ENCODE data around the gene SGK1. TPM values are rescaled to one million over a fixed set of nuclear protein-coding genes. Genes with fewer than 3 reads are reported as not detected.
A peak's percentile ranks its signal among the peaks of the same experiment; 100 is the strongest.

SGK1 gene
- total RNA-seq, 6 experiments from 2014 or later, result 15.9 to 149 (median 43.0) TPM

DNA sequence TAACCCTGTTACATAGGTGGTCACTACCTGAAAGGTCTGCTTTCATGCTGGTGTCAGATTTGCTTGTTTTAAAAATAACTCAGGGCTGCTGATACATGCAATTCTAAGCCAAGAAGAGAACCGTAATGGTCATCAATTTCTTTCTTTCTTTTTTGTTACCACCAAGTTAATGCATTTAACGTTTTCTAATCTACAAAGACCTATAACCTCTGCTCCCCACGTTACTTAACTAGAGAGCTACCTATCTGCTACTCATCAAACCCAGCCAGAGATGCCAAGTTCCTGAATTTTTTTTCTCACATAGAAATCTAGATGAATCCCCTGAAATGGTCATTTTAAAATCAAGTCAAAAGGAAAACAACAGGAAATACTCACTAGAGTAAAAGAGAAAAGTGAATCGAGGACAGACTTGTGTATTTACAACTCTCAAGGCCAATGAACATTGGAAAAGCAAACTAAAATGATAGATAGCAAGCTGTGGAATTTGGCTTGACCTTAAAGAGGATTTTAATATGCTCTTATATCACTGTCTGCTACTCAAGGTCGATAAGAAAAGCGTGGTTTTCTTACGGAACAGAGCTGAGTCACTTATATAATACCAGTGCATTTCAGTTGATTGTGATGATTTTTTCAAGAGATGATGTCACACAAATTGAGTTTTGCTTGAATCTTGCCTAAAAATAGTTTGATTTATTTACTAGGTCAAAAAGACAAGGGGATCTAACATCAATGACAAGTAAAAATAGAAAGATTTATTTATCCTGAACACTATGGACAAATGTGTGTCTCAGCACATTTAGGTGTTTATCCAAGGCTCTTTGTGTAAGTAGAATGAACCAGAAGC, 67.9 kb downstream of the SGK1 start:
- no peak for DNase-seq
- WGBS (ENCODE audit: insufficient coverage, low coverage, low lambda C conversion rate, missing lambda C conversion rate), result 16% methylated on average over 7 of the region's 7 CpGs

DNA sequence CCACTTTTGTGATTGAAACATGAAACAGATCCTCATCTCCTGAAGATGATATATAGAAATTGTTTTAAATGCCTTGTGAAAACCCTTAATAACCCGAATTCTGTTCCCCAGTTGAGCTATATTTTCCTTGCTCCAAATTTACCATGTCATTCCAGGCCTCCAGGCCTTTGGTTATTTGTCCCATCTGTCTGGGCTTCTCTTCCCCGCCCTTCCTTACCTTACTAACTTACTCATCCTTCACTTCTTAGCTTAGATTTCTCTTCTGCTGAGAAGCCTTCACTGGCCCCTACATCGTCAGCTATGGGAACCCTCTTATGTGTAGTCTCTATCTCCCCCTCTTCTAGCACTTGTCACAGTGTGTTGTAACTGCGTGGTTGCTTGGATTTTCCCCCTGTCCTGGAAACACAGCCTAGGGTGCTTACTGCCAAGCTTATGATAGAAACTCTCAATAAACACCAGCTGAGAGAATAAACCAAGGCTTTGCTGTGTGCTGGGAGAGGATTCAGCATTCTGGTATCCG, 68.6 kb downstream of the SGK1 start:
- Histone ChIP-seq H3K4me1 (peaks cover 0 to 23% (median 4%) of the 10 kb centered on the region in 4 donors), H3K27me3 (no peaks in the 10 kb centered on the region), H3K4me3 (no peak overlapping the region), H3K36me3 (no peaks in the 10 kb centered on the region), H3K27ac (peak overlapping the region; percentile 39 to 58 (median 56)), H3K9me3 (no peaks in the 10 kb centered on the region)
- TF ChIP-seq POLR2A (IDR thresholded peaks at IDR 0.05), result no peak
- TF ChIP-seq, protein P1, sequence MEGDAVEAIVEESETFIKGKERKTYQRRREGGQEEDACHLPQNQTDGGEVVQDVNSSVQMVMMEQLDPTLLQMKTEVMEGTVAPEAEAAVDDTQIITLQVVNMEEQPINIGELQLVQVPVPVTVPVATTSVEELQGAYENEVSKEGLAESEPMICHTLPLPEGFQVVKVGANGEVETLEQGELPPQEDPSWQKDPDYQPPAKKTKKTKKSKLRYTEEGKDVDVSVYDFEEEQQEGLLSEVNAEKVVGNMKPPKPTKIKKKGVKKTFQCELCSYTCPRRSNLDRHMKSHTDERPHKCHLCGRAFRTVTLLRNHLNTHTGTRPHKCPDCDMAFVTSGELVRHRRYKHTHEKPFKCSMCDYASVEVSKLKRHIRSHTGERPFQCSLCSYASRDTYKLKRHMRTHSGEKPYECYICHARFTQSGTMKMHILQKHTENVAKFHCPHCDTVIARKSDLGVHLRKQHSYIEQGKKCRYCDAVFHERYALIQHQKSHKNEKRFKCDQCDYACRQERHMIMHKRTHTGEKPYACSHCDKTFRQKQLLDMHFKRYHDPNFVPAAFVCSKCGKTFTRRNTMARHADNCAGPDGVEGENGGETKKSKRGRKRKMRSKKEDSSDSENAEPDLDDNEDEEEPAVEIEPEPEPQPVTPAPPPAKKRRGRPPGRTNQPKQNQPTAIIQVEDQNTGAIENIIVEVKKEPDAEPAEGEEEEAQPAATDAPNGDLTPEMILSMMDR (IDR thresholded peaks at IDR 0.05), result no peak
- DNase-seq (no peak), ATAC-seq (peak; percentile 23 to 53 (median 41))
- 62% methylated on average over 4 of the region's 5 CpGs for WGBS (ENCODE audit: insufficient coverage, low coverage, low lambda C conversion rate, missing lambda C conversion rate)
- intact Hi-C loops (cut with DNase I), result no loop called here

More for the DNA sequence above, 67.9 kb downstream of the SGK1 start:
- Histone ChIP-seq H3K27me3 (no peaks in the 10 kb centered on the region), H3K9me3 (no peaks in the 10 kb centered on the region), H3K36me3 (no peaks in the 10 kb centered on the region), H3K4me1 (peaks cover 0 to 24% (median 5%) of the 10 kb centered on the region in 4 donors), H3K27ac (peak overlapping the region; percentile 39 to 58 (median 56)), H3K4me3 (no peak overlapping the region)
- TF ChIP-seq POLR2A (IDR thresholded peaks at IDR 0.05), result no peak
- TF ChIP-seq, protein P1 (IDR thresholded peaks at IDR 0.05), result no peak
- peak; percentile 66 to 84 (median 76) for ATAC-seq
- intact Hi-C loops (cut with DNase I), result no loop called here

DNA sequence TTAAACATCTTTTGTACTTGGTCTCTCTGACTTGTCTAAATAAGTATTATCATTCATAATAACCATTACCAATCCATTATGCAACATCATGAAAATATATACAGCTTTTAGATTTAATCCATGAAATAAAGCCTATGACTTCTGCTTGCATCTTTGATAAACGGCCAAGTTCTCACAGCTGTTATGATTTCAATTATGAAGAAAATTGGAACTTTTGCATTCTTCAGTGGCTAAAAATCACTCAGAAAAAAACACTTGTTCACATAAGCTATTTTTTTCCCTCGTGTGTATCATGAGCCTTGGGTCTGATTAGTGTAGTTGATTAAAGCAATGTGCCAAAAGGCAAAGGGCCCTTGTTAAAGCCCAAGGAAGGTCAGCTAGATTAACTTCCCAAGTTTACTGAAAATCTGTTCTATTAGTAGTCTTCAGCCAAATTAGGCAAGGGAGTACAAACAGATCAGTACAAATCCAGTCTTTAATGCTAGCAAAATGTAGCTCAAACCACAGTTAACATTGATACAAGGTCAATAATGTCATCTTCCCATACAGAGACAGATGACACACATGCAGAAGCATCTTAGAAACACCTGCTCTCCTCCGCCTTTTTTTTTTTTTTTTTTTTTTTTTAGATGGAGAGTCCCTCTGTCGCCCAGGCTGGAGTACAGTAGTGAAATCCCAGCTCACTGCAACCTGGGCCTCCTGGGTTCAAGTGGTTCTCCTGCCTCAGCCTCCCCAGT, 69.9 kb downstream of the SGK1 start:
- ATAC-seq (no peak), DNase-seq (no peak)
- intact Hi-C loops (cut with DNase I), result no loop called here
- no peaks in the 10 kb centered on the region for H3K9me3 ChIP-seq
- no peaks in the 10 kb centered on the region for H3K36me3 ChIP-seq
- no peak overlapping the region for H3K4me3 ChIP-seq
- no peak overlapping the region for H3K27ac ChIP-seq
- H3K4me1 ChIP-seq, result peaks cover 0 to 13% (median 4%) of the 10 kb centered on the region in 4 donors
- 68% methylated on average over 3 of the region's 4 CpGs for WGBS (ENCODE audit: insufficient coverage, low coverage, low lambda C conversion rate, missing lambda C conversion rate)
- TF ChIP-seq, protein P1 (IDR thresholded peaks at IDR 0.05), result no peak
- no peak for TF ChIP-seq POLR2A (IDR thresholded peaks at IDR 0.05)
- H3K27me3 ChIP-seq, result no peaks in the 10 kb centered on the region

DNA sequence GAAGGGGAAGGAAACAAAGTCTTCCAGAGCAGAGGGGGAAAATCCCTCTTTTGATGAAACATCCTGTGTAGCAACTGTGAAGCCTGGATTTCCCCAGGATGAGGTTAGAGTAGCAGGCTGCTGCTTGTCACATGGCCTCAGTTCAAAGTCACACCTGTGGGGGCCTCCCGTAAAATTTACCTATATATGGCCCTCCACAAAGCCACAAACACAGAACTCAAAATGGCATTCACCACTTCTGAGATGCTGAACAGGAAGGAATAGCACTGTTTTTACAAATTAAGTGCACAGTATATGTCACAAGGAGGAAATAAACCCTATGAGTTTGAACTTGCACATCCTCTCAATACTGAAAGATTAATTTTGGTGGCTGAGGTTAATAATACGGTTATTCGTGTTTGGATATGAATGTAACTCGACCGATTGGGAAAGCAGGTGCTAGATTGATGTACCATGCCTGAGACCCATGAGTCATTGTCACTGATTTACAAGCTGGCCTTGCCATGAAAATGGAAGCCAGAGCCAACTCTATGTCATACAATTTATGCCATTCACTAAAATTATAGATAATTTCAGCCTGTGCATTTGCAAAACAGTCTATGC, 70.6 kb downstream of the SGK1 start:
- peaks cover 0 to 13% (median 4%) of the 10 kb centered on the region in 4 donors for H3K4me1 ChIP-seq
- WGBS (ENCODE audit: insufficient coverage, low coverage, low lambda C conversion rate, missing lambda C conversion rate), result 43% methylated on average over 4 of the region's 5 CpGs
- no peaks in the 10 kb centered on the region for H3K27me3 ChIP-seq
- TF ChIP-seq, protein P1 (IDR thresholded peaks at IDR 0.05), result no peak
- TF ChIP-seq POLR2A (IDR thresholded peaks at IDR 0.05), result no peak
- DNase-seq, result no peak
- no peaks in the 10 kb centered on the region for H3K9me3 ChIP-seq
- intact Hi-C loops (cut with DNase I), result no loop called here
- H3K36me3 ChIP-seq, result no peaks in the 10 kb centered on the region
- ATAC-seq, result peak in 3 of 4 donors; percentile 22 to 53 (median 22)
- H3K27ac ChIP-seq, result no peak overlapping the region
- no peak overlapping the region for H3K4me3 ChIP-seq
